GM21390 (cell line): ENCODE data around the gene GRIP1.

Experiments
- ATAC-seq: cut with Tn5 transposase; IDR thresholded peaks from one replicate; pipeline ENCODE4 v1.9.1; 2021; ENCODE audit not compliant: unreplicated experiment

The GRIP1 gene

DNA sequence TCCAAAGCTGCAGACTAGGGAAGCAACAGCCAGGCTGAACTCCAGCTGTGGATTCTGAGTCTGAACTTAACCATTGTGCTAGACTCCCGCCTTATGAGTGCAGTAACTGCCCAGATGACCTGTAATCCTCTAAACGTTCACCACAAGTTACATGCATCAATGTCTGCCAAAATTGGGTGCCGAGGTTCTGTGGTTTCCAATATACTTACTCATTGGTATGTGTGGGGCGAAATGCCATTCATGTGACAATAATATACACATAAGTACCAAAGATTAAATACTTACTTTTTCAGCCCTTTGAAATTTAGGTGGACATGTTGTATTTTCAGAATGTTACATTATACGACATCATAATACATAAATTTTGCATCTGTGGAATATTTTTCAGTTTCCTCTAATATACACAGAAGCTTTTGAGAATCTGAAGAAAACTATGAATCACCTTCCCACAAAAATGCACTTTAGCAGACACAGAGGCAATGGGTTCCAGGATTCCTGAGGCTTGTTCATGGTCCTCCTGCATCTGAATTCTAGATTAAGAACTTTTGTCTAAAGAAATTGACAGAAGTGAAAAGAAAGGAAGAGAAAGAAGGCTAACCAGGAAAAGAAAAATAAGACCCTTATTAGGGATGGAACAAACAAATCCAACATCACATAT, 31.7 kb downstream of the GRIP1 start:
- ATAC-seq, result no peak

DNA sequence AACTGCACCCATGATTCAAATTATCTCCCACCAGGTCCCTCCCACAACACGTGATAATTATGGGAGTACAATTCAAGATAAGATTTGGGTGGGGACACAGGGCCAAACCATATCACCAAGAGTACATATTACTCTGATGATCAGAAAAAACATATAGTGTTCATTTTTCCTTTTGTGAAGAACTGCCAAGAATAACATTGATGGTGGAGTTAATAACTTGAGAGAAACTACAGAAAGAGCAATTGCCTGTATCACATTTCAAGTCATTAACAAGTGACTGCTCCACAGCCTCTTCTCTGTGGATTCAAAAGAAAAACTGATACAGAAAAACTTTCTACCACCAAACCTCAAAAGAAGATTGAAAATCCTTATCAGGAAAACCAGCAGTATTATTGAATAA, 34.7 kb downstream of the GRIP1 start:
- no peak for ATAC-seq

DNA sequence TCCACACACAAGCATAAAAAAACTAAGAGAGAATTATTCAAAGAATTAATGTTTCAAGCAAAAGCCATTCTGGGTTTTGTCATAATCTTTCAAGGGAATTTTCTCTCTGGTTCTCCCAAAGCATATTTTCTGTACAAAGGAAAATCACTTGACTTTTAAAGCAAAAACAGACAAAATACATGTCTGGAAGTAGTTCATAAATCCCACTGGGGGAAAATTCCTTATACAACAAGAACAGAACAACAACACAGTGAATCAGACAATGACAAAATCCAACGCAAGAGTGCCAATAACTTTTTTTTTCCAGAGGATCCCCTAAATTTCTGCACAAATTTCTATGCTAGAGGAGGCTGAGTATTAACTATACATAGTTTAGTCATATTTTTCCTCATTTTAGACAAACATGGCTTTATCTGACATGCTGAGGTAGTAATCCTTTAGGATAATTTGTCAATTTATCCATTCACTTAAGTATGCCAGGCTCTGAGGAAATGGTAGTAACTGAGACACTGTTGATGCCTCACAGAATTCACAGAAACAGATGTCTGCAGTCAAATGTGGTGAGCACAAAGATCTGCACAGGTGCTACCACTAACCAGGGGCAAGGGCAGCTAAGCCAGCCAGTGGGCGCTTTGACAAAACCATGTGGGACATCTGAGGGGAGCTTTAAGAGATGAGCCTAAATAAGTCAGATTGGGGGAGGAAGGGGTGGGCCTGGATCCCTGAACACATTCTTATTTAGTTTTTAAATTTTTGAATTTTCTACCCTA, 38.0 kb downstream of the GRIP1 start:
- ATAC-seq, result no peak

DNA sequence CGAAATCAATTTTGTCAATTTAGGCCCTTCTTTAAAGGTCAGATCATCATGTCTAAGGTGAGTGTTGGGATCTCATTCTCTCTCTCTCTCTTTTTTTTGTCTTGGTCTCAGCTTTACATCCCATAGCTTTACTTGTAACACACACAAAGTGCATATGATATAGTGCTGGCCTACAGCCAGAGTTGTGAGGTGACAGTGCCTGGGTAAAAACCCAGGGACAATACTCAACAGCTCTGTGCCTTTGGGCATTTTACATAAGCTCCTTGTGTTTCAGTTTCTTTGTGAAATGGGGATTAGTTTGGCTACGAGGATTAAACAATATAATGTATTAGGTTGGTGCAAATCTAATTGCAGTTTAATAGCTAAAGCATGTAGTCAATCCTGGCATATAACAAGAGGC, 40.2 kb downstream of the GRIP1 start:
- no peak for ATAC-seq

DNA sequence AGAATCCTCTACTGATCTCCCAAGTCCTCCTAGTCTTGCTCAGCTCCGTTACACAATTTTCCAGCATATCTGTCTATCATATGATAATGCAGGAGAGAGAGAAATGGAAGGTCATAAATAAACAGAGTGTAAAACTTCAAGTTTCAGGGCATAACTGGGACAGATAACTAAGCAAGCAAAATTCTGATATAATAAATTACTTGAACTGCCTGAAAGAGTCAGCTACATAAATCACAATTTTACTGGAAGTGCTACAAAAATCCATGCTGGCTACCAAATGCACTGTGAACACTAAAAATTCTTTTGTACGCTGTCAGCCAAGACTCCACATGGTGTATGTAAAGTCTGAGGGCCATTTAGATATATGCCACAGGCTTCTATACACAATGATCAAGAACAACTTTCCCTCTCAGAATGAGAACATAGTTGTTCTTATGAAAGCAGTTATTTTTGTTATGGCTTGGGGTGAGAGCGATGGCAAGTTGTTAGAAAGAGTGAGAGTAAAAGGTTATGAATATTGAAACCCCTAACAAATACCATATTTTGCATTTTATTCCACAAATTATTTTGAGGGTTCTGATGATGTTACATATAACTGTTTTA, 41.1 kb downstream of the GRIP1 start:
- no peak for ATAC-seq

DNA sequence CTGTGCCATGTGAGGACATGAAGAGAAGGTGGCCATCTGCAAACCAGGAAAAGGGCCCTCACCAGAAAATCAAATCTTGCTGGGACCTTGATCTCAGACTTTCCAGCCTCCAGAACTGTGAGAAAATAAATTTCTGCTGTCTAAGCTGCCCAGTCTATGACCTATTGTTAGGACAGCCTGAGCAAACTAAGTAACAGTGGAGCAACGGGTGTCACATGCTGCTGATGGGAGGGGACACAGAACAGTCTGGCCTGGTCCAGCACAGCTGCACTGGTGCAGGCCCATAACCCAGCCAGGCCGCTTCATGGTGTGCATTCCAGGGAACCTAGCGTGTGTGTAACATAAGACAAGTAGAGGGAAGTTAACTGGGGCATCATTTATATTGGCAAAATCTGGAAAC, 42.1 kb downstream of the GRIP1 start:
- ATAC-seq, result no peak

DNA sequence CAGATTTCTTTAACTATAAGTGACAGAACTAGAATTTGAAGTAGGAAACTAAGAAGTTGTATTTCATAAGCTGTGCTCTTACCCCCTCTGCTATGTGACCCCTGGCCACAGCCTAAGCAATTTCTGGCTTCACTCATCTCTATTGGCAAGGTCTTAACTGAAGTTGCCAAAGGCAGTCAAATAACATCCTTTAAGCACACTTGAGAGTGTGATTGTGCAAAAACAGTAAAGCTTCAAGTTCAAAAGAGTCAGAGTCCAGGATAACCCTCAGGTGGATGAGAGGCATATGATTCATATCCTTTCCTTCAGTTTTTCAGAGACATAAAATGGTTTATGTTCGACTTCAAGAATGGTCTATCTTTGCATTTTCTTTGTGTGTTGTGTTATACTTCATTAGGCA, 45.2 kb downstream of the GRIP1 start:
- ATAC-seq, result no peak

DNA sequence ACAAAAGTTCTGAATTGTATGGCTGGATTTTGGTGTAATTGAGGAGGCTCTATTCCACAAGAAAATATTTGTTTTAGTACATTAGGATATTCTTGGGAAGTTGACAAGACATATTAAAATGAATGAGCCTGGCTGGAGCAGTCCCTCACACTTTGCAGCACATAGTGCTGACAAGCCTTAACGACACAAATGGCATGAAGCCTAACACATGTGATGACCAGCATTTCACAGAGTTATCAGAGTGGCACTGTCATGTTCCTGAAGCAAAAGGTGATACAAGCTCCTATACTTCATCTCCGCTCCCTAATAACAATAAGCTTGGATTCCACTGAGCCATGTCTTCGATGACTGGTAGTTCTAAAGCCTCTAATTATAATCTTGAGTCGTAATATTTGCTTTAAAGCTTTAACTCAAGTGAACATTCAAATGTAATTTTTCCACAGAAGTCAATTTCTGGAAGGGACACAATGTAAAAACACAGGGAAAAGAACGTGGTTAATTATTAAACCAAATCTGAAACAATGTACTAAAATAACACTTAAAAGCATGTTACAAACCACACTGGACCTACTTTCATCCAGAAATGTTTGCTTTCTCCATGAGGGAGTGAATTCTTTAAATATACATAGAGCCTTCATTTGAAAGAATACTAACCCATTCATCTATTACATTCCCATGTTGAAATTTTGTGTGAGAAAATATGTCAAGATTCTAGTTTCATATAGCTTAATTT, 49.6 kb downstream of the GRIP1 start:
- ATAC-seq, result no peak

DNA sequence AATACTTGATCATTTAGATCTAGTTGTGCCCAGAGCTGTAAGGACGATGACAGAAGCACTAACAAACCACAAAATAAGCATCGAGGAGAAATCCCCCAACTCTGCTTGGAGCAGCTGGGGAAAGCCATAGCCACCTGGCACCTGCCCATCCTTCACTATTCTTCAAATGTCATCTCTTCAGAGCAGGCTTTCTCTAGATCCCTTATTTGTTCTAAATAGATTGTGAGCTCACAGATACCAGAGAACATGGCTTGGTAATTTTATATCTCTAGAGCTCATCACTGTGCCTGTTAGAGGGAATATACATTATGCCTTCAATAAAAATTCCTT, 50.9 kb downstream of the GRIP1 start:
- no peak for ATAC-seq

DNA sequence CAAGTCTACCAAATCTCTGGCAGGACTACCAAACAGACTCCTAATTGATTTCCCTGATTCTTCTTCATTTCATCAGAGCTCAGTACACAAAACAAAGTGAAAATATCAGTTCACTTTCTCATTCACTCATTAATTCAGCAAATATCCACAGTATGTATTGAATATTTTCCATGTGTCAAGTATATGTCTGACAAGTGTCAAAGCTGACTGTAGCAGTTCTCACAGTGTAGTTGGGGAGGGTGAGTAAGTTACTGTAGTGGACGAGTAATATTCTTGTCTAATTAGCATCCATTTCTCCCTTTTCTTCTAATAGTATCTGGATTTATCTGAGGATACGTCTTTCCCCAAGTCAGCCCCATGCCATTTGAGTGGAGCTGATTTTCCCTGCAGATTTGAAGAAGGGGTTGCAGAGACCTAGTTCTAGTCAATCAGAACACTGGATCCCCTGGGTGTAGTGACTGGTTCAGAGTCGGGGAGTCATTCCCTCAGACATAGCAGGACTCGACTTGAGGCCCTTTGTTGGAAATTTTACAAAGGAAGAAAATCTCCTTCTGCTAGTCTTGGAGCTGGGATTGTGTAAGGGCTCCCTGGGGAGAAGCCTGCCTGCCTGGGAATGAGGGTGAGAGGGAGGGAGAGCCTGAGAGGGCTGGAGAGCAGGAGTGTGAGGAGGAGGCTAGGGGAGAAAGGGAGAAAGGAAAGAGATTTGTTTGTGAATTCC, 51.4 kb downstream of the GRIP1 start:
- ATAC-seq, result no peak

DNA sequence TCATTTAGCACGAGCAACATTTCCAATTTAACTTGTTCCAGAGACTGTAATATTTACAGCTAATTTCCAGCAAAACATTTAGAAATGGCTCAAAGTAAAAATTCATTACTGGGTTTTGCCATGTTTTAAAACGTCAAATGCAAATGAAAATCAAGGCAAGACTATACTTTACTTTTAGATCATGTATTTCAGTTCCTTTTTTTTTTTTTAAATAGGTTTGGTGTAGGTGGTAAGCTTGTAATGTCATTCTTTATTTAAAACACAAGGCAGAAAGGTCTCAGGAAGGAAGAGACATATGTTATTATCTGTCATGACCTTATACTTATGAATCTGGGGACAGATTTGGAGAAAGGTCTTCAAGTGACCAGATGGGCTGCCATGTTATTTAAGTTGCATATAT, 54.1 kb downstream of the GRIP1 start:
- ATAC-seq, result peak; percentile 63

DNA sequence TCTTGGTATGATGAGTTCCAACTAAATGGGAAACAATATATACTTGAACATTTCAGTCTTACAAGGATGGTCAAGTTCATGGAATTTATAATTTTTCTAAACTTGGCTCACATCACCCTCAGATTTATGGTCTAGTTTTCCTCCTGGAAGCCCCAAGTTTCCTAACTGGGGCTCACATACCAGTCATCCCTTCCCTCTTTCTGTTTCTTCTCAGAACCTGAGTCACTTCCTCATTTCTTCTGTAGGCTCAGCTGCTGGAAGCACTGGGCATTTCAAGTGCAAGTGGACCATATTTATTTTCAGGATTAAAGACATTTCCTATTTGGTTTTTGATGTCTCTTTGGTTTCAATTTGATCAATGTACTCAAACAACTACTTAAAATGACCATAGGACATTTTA, 55.4 kb downstream of the GRIP1 start:
- no peak for ATAC-seq

DNA sequence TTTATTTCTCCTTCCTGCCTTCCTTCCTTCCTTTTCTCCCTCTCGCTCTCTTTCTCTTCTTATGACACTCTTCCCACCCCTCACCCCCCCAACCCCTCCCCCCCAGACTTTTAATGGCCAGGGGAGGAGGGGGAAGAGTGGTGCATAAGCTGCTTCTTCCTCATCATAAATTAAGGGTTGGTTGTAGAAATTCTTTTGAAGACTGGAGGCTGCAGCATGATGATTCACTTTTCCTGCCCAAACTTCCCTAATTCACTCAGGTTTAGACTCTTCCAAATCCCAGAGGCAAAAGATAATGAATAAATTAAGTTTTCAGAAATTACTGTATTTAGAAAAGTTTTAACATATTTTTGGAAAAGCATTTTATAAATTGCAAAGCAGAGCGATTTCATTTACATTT, 58.2 kb downstream of the GRIP1 start:
- ATAC-seq, result no peak

DNA sequence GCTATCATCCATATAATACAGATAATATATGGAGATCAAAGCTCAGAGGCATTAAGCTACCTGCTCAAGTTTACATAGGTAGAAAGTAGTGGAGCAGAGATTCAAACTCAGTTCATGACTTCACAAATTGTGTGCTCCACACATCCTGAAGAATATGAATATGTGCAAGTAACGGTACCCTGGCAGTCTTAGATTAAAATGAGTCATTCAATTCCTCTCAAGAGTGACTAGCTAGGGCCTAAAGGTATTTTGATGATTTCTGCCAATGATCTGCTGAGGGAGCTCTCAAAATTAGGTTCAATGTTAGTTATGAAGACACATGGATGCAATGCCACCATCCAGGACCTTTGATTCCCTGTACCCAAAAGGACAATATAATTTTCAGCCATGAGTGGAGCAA, 58.9 kb downstream of the GRIP1 start:
- no peak for ATAC-seq

DNA sequence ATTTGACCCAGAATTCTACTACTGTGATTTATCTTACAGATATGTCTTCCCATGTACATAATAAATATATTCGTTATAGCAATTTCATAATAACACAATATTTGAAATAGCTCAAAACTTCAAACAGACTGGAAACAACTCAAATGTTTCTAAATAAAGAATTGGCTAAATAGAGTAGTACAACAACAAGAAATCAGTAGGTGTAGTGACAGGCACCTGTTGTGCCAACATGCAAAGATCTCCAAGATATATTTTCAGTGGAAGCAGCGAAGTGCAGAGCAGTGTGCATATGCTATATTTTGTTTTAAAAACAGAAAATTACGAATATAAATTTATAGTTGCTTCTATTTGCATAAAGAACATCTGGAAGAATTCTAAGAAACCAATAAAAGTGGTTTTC, 60.9 kb downstream of the GRIP1 start:
- no peak for ATAC-seq

DNA sequence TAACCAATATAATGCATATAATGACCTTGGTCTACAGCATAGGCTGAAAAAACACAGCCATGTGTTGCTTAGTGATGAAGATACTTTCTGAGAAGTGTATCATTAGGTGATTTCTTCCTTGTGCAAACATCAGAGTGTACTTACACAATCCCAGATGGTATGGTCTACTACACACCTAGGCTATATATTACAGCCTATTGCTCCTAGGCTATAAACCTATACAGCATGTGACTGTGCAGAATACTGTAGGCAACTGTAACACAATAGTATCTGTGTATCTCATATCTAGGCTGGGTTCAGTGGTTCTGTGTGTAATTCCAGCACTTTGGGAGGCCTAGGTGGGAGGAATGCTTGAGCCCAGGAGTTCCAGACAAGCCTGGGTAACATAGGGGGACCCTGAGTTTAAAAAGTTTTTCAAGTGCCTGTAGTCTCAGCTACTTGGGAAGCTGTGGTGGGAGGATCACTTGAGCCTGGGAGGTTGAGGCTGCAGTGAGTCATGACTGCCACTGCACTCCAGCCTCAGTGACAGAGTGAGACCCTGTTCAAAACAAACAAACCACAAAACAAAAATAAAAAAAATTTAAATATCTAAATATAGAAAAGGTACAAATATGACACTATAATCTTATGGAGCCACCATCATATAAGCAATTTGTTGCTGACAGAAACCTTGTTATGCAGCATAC, 66.6 kb downstream of the GRIP1 start:
- no peak for ATAC-seq

DNA sequence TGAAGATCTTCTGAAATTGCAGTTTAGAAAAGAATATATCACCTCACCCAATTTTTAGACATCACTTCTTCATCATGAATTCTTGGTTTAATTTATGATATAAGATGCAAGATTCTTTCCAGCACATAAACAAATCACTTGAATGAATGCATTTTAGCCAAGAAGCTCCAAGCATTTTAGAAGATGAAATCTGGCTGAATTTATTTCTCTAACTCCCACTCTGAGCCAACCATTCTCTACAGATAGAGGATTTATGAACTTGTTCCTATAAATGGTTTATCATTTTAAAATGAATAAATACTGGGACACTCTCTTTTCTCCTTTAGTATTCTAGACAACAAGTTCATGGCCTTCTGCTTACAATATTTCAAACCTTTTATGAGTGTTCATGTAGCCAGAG, 71.7 kb downstream of the GRIP1 start:
- no peak for ATAC-seq

DNA sequence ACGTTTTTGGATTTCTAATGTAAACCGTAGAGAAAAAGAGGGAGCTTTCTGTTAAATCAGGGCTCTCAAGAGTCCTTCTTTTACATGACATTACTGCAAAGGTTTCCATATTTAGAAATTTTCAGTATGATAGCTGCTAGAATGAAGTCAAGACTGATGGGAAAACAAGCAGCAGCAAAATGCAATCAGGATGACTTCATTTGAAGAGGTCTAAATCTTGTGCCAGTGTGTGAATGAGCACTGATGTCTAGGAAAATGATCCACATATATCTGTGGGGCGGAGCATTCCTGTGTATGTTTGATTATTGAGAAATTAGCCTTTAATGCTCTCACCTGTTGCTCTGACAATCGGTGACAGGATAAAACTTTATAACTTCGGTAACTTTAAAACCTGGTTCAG, 73.6 kb downstream of the GRIP1 start:
- no peak for ATAC-seq

DNA sequence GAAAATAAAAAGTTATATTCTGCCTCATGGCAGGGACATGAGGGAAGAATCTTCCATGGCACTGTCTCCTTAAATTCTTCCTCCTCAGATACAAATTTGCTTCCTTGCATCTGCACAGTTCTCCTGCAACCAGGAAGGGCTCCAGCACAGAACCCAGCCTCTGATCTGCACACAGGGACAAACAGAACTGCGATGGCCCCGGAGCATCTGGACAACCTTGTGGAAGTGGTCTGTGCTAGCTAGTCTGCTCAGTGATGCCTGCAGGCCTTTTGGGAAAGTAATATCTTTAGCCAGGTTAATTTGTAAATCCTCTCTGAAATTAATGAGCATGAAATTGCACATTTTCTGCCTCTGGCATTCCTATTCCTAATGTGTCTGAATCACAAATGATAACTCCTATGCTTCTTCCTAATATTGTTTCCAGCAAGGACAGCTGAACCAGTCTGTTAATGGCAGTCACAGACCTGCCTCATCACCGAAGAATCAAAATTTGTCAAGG, 74.8 kb downstream of the GRIP1 start:
- ATAC-seq, result no peak

DNA sequence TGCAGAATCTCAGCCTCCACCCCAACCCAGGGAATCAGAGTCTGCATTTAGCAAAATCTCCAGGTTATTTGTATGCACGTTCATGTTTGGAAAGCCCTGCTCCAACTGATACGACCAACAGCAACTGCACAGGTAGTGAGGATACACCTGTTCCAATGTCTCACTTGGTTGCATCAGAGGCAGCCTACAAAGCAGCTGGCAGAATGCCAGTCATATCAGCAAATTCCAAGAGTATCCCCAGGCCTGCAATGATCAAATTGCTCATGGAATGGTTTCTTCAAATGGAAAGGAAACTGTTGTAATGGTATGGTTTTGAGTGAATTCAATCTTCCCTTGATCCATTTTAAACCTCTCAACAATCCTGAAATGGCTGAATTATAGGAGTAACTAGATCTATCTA, 75.4 kb downstream of the GRIP1 start:
- ATAC-seq, result no peak
